NCI-H1048 (cell line): ENCODE measurements around the gene EPSTI1.

ENCODE experiments used
- DNase-seq: peaks from one replicate; lab custom pipeline; 2025; lab: John Stamatoyannopoulos, UW

The EPSTI1 gene

GRCh38 chr13:42847891-42848663 lies 144.0 kb downstream of the EPSTI1 start:
- DNase-seq = no peak

GRCh38 chr13:42836930-42837690 lies 154.9 kb downstream of the EPSTI1 start:
- DNase-seq = no peak
